DMS79 (cell line): Measurements from ENCODE around the gene VSTM2L.

Experiments
- DNase-seq: peaks from one replicate; lab custom pipeline; 2025; lab: John Stamatoyannopoulos, UW

The VSTM2L gene

DNA sequence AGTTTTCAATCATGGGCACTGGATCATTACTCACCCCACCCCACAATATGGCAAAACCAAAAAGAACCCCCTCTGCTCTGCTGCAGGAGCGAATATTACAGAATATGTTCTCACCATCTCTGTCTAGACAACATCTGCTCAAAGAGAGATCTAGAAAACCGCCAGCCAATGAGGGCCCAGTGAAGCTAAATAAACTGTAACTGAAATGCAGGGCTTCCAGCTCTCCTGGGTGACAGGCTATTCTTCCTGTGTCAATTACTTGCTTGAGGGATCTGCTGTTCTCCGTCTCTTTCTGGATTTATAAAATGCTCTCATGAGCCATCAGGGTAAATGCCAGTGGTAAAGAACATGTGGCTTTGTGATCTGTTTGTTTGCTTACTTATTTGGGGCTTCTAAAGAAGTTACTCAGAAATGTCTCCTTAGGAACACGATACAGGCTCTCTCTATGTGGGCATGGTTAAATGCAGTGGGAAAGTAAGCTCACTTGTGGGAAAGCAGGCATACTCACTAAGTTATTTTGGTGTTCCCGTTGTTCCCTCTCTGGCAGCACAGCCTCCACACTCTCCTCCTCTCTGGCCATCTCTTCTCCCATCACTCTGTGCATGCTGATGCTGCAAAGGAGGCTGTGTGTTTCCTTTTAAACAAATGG, 85.5 kb downstream of the VSTM2L start:
- DNase-seq = no peak

- no peak for DNase-seq
These were observed 86.8 kb downstream of the VSTM2L start for GRCh38 chr20:37989601-37990295.

- no peak for DNase-seq
These were observed 87.7 kb downstream of the VSTM2L start for GRCh38 chr20:37990571-37991151.

DNA sequence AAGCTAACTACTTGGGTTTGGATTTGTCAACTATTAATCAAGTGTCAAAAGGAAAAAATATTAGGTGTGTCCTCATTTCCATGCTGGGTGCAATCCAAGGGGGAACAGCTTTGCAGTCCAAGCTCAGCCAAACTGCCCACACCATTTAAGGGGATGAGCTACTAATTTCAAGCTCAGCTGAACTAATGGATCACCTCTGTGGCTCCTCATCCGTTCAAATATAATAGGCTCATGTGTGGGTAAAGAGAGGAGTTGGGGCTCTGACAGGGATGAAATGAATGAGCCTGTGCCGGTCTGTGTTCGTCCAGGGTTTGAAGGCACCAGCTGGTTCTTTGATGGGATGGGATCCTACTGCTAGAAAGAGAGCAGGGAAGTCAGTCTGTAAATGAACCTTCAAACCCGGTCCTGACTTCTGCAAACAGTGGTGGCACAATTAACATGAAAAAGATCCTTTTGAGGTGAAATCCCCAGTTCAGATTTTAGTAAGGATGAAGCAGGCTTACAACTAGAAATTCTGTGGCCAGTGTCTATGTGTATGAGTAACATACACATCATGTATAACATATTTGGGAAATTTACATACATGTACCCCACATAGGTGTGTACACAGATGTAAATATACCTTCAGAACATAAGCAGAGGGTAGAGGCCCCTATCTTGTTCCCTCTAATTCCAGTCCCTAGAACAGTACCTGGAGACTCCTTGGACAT, 88.4 kb downstream of the VSTM2L start:
- DNase-seq = no peak

DNA sequence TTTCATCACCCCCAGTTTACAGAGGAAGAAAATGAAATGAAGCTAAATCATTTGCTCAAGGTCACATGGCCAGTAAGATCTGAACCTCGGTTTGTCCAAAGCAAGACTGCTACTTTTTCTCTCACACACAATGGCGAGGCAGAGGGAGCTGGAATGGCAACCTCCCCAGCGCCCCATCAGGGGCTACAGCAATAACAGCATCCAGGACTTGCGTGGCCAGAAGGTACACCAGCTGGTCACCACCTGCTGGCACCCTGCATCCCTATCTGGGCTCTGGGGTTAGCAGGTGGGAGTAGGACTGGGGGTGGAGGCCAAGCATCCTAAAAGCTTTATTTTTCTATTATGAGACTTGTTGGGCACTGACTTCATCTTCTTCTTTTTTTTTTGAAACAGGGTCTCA, 89.0 kb downstream of the VSTM2L start:
- no peak for DNase-seq

DNA sequence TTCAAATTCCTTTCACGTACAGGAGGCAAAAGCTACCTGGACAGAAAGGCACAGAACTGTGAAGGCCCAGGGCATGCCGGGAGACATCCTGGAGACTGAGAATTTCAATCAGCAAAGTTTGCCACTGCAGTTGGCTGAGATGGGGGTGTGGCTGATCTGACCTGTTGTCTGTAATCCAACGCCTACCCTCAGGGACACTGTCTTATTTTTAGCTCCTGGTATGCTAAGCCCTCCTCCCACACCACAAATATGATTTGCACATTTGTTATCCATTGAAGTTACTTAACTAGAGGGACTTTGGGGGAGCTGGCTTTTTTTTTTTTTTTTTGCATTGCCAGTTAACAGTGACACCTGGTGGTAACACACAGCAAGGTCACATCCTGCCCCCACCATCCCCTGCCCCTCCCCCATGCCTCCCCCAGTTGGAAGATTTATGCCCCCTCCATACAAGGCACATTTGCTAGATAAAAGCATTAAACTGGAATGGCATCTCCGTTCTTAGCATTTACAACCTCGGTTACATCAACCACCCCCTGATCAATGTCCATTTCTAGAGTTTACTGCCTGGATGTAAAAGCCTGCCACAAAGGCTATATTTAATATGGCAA, 90.0 kb downstream of the VSTM2L start:
- DNase-seq = no peak

- peak; percentile 62 for DNase-seq
These were observed 91.6 kb downstream of the VSTM2L start for GRCh38 chr20:37994512-37994911.
